DOHH2 (cell line): Measurements from ENCODE around the gene FOXN3.

ENCODE experiments used
- H3F3A ChIP-seq: fragments of 200-600 bp; sonication (generic), shearing (Covaris generic); 2 replicates; pipeline ENCODE4 v1.6.0; 2016; ENCODE audit warnings: antibody characterized with exemption, mild to moderate bottlenecking; ENCODE audit not compliant: control insufficient read depth, insufficient read depth
- H3K27ac ChIP-seq: fragments of 200-600 bp; sonication (generic); 2 replicates; pipeline ENCODE4 v1.5.1; 2014; ENCODE audit warnings: low read depth, mild to moderate bottlenecking, low read length, moderate library complexity
- H3K27me3 ChIP-seq: fragments of 200-600 bp; sonication (generic); 2 replicates; pipeline ENCODE4 v1.6.1; 2014; ENCODE audit warnings: mild to moderate bottlenecking, low read length, mixed read lengths; ENCODE audit not compliant: control insufficient read depth
- H3K36me3 ChIP-seq: fragments of 200-600 bp; sonication (generic); 2 replicates; pipeline ENCODE4 v1.6.1; 2014; ENCODE audit warnings: mild to moderate bottlenecking, low read length, moderate library complexity, mixed read lengths; ENCODE audit not compliant: control insufficient read depth
- H3K4me1 ChIP-seq: fragments of 200-600 bp; sonication (generic); 2 replicates; pipeline ENCODE4 v1.6.1; 2014; ENCODE audit warnings: mild to moderate bottlenecking, low read length, mixed read lengths; ENCODE audit not compliant: control insufficient read depth
- H3K4me2 ChIP-seq: fragments of 200-600 bp; sonication (generic); 2 replicates; pipeline ENCODE4 v1.6.0; 2014; ENCODE audit warnings: mild to moderate bottlenecking, low read length, moderate library complexity
- H3K4me3 ChIP-seq: fragments of 200-600 bp; sonication (generic); 2 replicates; pipeline ENCODE4 v1.5.1; 2014; ENCODE audit warnings: mild to moderate bottlenecking, low read length, mixed read lengths
- H3K79me2 ChIP-seq: fragments of 200-600 bp; sonication (generic); 2 replicates; pipeline ENCODE4 v1.6.1; 2014; ENCODE audit warnings: mild to moderate bottlenecking, low read length, mixed read lengths; ENCODE audit not compliant: control insufficient read depth
- H3K9me2 ChIP-seq: fragments of 200-600 bp; sonication (generic); replicated peaks from 2 replicates; pipeline ENCODE4 v1.6.1; 2014; ENCODE audit warnings: mild to moderate bottlenecking, low read length, mixed read lengths; ENCODE audit not compliant: control insufficient read depth
- H3K9me3 ChIP-seq: fragments of 200-600 bp; sonication (generic); 2 replicates; pipeline ENCODE4 v1.6.1; 2014; ENCODE audit warnings: antibody characterized with exemption, low read length, mixed read lengths; ENCODE audit not compliant: control insufficient read depth, insufficient read depth
- H4K20me1 ChIP-seq: fragments of 200-600 bp; sonication (generic); 2 replicates; pipeline ENCODE4 v1.6.0; 2014; ENCODE audit warnings: low read depth, mild to moderate bottlenecking, antibody characterized with exemption, low read length, moderate library complexity; ENCODE audit not compliant: control insufficient read depth, insufficient read depth
- EZH2phosphoT487 ChIP-seq: fragments of 200-600 bp; sonication (generic); IDR thresholded peaks from 2 replicates; pipeline ENCODE4 v1.6.1; 2017; ENCODE audit warnings: borderline replicate concordance, mild to moderate bottlenecking, antibody characterized with exemption, low read length, moderate library complexity, mixed read lengths
- TF ChIP-seq, protein P1 (sequence below): fragments of 200-600 bp; sonication (generic); IDR thresholded peaks from one replicate; pipeline ENCODE4 v1.5.1; 2014; ENCODE audit warnings: antibody characterized with exemption, mild to moderate bottlenecking, low read depth, low read length; ENCODE audit not compliant: poor library complexity, severe bottlenecking

The FOXN3 gene

DNA sequence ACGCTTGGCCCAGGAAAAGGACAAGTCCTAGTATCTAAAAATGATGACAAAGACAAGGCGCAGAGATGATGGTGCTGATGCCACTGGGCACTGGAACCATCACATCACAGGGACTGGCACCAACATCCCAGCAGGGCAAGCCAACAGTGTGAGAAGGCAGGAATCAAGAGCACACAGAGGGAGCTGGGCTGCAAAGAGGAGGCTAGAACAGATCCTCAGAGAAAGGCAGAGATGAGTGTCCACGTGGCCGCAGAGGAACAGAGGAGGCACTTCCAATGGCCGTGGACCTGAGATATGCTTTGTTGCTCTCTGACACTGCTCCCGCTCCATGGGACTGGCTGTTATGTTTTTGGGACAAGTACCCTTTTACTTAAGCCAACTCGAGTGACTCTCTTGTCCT lies 17.9 kb downstream of the FOXN3 start:
- H3K9me3 ChIP-seq, result no peaks in the 10 kb centered on the region
- H3K4me2 ChIP-seq, result no peak overlapping the region
- peaks cover 6% of the 10 kb centered on the region for H3K4me1 ChIP-seq
- no peak for TF ChIP-seq EZH2phosphoT487
- TF ChIP-seq, protein P1, sequence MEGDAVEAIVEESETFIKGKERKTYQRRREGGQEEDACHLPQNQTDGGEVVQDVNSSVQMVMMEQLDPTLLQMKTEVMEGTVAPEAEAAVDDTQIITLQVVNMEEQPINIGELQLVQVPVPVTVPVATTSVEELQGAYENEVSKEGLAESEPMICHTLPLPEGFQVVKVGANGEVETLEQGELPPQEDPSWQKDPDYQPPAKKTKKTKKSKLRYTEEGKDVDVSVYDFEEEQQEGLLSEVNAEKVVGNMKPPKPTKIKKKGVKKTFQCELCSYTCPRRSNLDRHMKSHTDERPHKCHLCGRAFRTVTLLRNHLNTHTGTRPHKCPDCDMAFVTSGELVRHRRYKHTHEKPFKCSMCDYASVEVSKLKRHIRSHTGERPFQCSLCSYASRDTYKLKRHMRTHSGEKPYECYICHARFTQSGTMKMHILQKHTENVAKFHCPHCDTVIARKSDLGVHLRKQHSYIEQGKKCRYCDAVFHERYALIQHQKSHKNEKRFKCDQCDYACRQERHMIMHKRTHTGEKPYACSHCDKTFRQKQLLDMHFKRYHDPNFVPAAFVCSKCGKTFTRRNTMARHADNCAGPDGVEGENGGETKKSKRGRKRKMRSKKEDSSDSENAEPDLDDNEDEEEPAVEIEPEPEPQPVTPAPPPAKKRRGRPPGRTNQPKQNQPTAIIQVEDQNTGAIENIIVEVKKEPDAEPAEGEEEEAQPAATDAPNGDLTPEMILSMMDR, result no peak
- peaks cover 68% of the 10 kb centered on the region for H3K79me2 ChIP-seq
- H3K27ac ChIP-seq, result no peak overlapping the region
- H4K20me1 ChIP-seq, result peaks cover 2% of the 10 kb centered on the region; the same call in 1 of the 2 replicates
- H3K27me3 ChIP-seq, result no peaks in the 10 kb centered on the region
- no peaks in the 10 kb centered on the region for H3K9me2 ChIP-seq
- H3K4me3 ChIP-seq, result no peak overlapping the region
- 0 out of 2 replicates have a peak, but pooled peaks cover 2% of the 10 kb centered on the region for H3K36me3 ChIP-seq
- H3F3A ChIP-seq, result no peaks in the 10 kb centered on the region

DNA sequence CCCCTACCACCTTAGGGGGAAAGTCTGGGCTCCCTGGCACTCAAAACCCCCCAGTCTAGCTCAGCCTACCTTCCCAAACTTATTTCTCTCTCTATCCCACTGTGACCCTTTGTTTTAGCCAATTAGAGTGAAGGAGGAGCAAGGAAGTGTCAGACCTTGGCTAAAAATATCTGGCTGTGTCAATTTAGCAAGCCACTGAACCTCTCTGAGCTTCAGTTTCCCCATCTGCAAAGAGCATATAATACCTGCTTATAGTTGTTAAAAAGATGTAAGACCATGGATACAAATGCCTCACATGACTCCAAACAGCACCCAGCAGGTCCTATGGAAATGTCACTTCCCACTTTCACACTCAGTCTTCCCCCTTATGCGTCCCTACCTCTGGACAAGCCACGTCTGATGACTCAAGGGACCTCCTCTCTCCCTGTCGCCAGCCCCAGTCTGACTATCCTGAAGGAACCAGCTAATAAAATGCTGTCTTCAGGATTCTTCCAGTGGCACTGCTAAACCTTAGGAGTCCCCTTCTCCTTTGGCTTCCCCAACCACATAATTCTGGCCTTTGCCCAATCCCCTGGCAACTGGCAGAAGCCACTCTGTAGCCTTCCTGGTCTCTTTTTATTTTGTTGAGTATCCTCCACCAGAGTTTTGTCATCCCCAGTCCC lies 19.3 kb downstream of the FOXN3 start:
- no peak overlapping the region for H3K4me3 ChIP-seq
- 0 out of 2 replicates have a peak, but pooled peaks cover 2% of the 10 kb centered on the region for H3K36me3 ChIP-seq
- peaks cover 9% of the 10 kb centered on the region for H3K4me1 ChIP-seq
- no peaks in the 10 kb centered on the region for H3K27me3 ChIP-seq
- H3K4me2 ChIP-seq, result no peak overlapping the region
- H3F3A ChIP-seq, result no peaks in the 10 kb centered on the region
- H3K27ac ChIP-seq, result no peak overlapping the region
- no peaks in the 10 kb centered on the region for H4K20me1 ChIP-seq
- H3K9me3 ChIP-seq, result no peaks in the 10 kb centered on the region
- no peaks in the 10 kb centered on the region for H3K9me2 ChIP-seq
- peaks cover 62% of the 10 kb centered on the region for H3K79me2 ChIP-seq
- TF ChIP-seq, protein P1, result no peak
- TF ChIP-seq EZH2phosphoT487, result no peak

DNA sequence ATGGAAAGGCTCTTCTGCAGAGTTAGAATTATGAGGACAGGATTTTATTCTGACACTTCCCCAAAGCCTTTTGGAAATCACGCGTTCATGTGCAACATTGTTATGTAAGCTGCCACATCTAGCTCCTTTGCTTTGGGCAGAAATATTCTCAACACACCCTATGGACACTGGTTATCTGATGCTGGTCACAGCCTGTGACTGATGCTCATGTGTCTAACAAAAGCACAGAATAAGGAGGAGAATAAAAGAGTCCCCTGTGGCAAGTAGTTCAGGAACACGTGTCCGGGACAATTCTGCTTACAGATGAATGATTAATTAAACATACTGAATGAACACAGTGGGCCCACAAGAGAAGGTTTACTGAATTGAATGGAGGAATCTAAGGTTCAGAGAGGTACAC lies 22.1 kb downstream of the FOXN3 start:
- Histone ChIP-seq H3K27me3 (no peaks in the 10 kb centered on the region), H3K4me3 (no peak overlapping the region), H3K9me3 (no peaks in the 10 kb centered on the region), H3K9me2 (no peaks in the 10 kb centered on the region), H4K20me1 (0 out of 2 replicates have a peak, but pooled peaks cover 3% of the 10 kb centered on the region), H3K4me2 (no peak overlapping the region), H3K36me3 (no peaks in the 10 kb centered on the region), H3K27ac (no peak overlapping the region), H3K4me1 (peaks cover 9% of the 10 kb centered on the region), H3K79me2 (peaks cover 58% of the 10 kb centered on the region), H3F3A (no peaks in the 10 kb centered on the region)
- TF ChIP-seq EZH2phosphoT487, result no peak

DNA sequence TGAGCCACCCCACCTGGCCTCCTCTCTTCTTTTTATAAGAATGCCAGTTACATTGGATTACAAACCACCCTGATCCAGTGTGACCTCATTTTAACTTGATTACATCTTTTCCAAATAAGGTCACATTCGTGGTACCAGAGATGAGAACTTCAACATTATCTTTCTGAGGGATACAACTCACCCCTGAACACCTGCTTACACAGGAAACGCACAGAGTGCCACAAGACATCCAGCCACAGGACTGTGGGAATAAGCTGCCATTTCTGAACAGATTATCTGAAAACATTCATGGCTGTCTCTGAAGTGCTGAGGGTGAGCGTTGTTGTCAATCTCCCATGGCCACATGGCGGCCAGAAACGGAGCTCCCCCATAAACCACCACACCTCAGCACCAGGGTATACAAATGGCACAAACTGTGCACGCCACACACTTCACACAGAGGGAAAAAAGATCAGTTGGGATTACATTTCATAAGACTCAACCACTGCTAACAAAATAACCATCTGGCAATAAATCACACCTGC lies 23.7 kb downstream of the FOXN3 start:
- H4K20me1 ChIP-seq, result 0 out of 2 replicates have a peak, but pooled peaks cover 3% of the 10 kb centered on the region
- peaks cover 49% of the 10 kb centered on the region for H3K79me2 ChIP-seq
- no peak overlapping the region for H3K4me2 ChIP-seq
- H3K4me1 ChIP-seq, result peaks cover 9% of the 10 kb centered on the region
- H3K9me2 ChIP-seq, result no peaks in the 10 kb centered on the region
- no peaks in the 10 kb centered on the region for H3K9me3 ChIP-seq
- H3F3A ChIP-seq, result no peaks in the 10 kb centered on the region
- no peaks in the 10 kb centered on the region for H3K27me3 ChIP-seq
- TF ChIP-seq, protein P1, result no peak
- TF ChIP-seq EZH2phosphoT487, result no peak
- H3K36me3 ChIP-seq, result no peaks in the 10 kb centered on the region
- no peak overlapping the region for H3K4me3 ChIP-seq
- H3K27ac ChIP-seq, result no peak overlapping the region
